Stimulated activated CD8-positive, alpha-beta memory T cell treated with anti-CD3 and anti-CD28 coated beads, Interleukin-15, amount 100 ng/mL, for 48 hours (primary cell): Measurements from ENCODE around the gene URM1.

Experiments
- DNase-seq, 2 donors: peaks; one replicate each; pipeline ENCODE4 v3.0.0-alpha.2; 2020; ENCODE audit warnings: low read depth in 2 of 2

Gene URM1

GRCh38 chr9:128349125-128349524, 22.0 kb upstream of the URM1 start:
- DNase-seq: no peak

GRCh38 chr9:128349772-128350171, 21.4 kb upstream of the URM1 start:
- no peak for DNase-seq

GRCh38 chr9:128355451-128355850, 15.7 kb upstream of the URM1 start:
- no peak for DNase-seq

- DNase-seq: no peak
These were observed 13.1 kb upstream of the URM1 start for GRCh38 chr9:128358090-128358489.

GRCh38 chr9:128358861-128359260, 12.3 kb upstream of the URM1 start:
- DNase-seq: no peak

- no peak for DNase-seq
These were observed 10.3 kb upstream of the URM1 start for GRCh38 chr9:128360826-128361225.

GRCh38 chr9:128361296-128361985, 9.7 kb upstream of the URM1 start:
- no peak for DNase-seq

GRCh38 chr9:128361986-128362646, 9.1 kb upstream of the URM1 start:
- DNase-seq: peak; percentile 45 to 49

GRCh38 chr9:128362774-128363173, 8.4 kb upstream of the URM1 start:
- DNase-seq: no peak

- DNase-seq: no peak
These were observed 5.6 kb upstream of the URM1 start for GRCh38 chr9:128365525-128365924.

GRCh38 chr9:128369024-128369706, 2.0 kb upstream of the URM1 start:
- no peak for DNase-seq

- no peak for DNase-seq
These were observed 815 bp upstream of the URM1 start for GRCh38 chr9:128370367-128370751.

- DNase-seq: no peak
These were observed 500 bp downstream of the URM1 start for GRCh38 chr9:128371630-128372117.

GRCh38 chr9:128372188-128372641, 1.0 kb downstream of the URM1 start:
- DNase-seq: no peak

- DNase-seq: no peak
These were observed 1.6 kb downstream of the URM1 start for GRCh38 chr9:128372784-128373183.

GRCh38 chr9:128374221-128374675, 3.1 kb downstream of the URM1 start:
- no peak for DNase-seq

- no peak for DNase-seq
These were observed 4.7 kb downstream of the URM1 start for GRCh38 chr9:128375865-128376264.

GRCh38 chr9:128382261-128382660, 11.1 kb downstream of the URM1 start:
- DNase-seq: no peak

- DNase-seq: no peak
These were observed 12.0 kb downstream of the URM1 start for GRCh38 chr9:128383007-128383753.

GRCh38 chr9:128383791-128384190, 12.6 kb downstream of the URM1 start:
- DNase-seq: no peak

GRCh38 chr9:128384801-128385495, 13.8 kb downstream of the URM1 start:
- no peak for DNase-seq
